Head of caudate nucleus (tissue), 42 donors: Measurements from ENCODE around the gene MNT.

ENCODE experiments used
- DNase-seq, 42 donors: peaks; one replicate each; pipeline versions ENCODE4 v3.0.0 to v3.0.0-alpha.2; 2020 to 2021; ENCODE audit warnings: mixed read lengths in 7 of 42
- intact Hi-C: fragments of 100-400 bp; cut with DNase I; formaldehyde crosslinking; loops from one replicate; pipeline ENCODE4 v1.15.0; 2022

The MNT gene

GRCh38 chr17:2398655-2399571, 1.9 kb downstream of the MNT start:
- intact Hi-C loops = no loop called here
- DNase-seq = peak in 36 of 42 donors; percentile 28 to 81 (median 56)

- DNase-seq = no peak
- intact Hi-C loops = no loop called here
These were observed 2.7 kb downstream of the MNT start for GRCh38 chr17:2398182-2398581.

- intact Hi-C loops = no loop called here
- DNase-seq = no peak
These were observed 3.4 kb downstream of the MNT start for GRCh38 chr17:2397247-2398171.

- intact Hi-C loops = no loop called here
These were observed 4.2 kb downstream of the MNT start for GRCh38 chr17:2396568-2397246.

GRCh38 chr17:2396192-2396567, 4.7 kb downstream of the MNT start:
- intact Hi-C loops = no loop called here
- DNase-seq = no peak

More at GRCh38 chr17:2396568-2397246, 4.2 kb downstream of the MNT start:
- DNase-seq = peak; percentile 45 to 89 (median 74)

GRCh38 chr17:2395258-2396181, 5.3 kb downstream of the MNT start:
- DNase-seq = no peak
- intact Hi-C loops = no loop called here

- DNase-seq = no peak
- intact Hi-C loops = loop anchor here (5.0 kb wide), 1 partner anchor 198 kb away; the partner anchor contains the start of gene PAFAH1B1
These were observed 6.1 kb downstream of the MNT start for GRCh38 chr17:2394775-2395201.

- no peak for DNase-seq
- intact Hi-C loops = loop anchor here (5.0 kb wide), 1 partner anchor 198 kb away; the partner anchor contains the start of gene PAFAH1B1
These were observed 6.7 kb downstream of the MNT start for GRCh38 chr17:2393954-2394749.

- DNase-seq = peak; percentile 61 to 96 (median 90)
- intact Hi-C loops = loop anchor here (5.0 kb wide), 1 partner anchor 199 kb away; the partner anchor contains the start of gene PAFAH1B1
These were observed 7.5 kb downstream of the MNT start for GRCh38 chr17:2393174-2393953.

GRCh38 chr17:2392252-2393173, 8.3 kb downstream of the MNT start:
- DNase-seq = peak; percentile 89 to 99 (median 98)
- intact Hi-C loops = loop anchor here (1.0 to 5.0 kb wide), 2 partner anchors 9 to 200 kb away; partner anchors contain the start of genes MNT and PAFAH1B1

- intact Hi-C loops = loop anchor here (1.0 to 5.0 kb wide), 2 partner anchors 10 to 201 kb away; partner anchors contain the start of genes MNT and PAFAH1B1
- DNase-seq = no peak
These were observed 9.1 kb downstream of the MNT start for GRCh38 chr17:2391597-2392251.

GRCh38 chr17:2390199-2390836, 10.5 kb downstream of the MNT start:
- no peak for DNase-seq
- intact Hi-C loops = loop anchor here (5.0 kb wide), 1 partner anchor 202 kb away; the partner anchor contains the start of gene PAFAH1B1

- DNase-seq = no peak
- intact Hi-C loops = no loop called here
These were observed 12.2 kb downstream of the MNT start for GRCh38 chr17:2388683-2389055.
